ENCODE results near the gene NFKB1. TPM values are rescaled to one million over a fixed set of nuclear protein-coding genes. Genes with fewer than 3 reads are reported as not detected.

Gene NFKB1
- total RNA-seq, 1 donor from 2014 or later: 19.0 TPM

- Histone ChIP-seq H3K36me3 (ENCODE audit: control insufficient read depth, insufficient read depth, low read length) (no peaks in the 10 kb centered on the region), H3K4me3 (ENCODE audit: low read depth, low read length) (no peak overlapping the region), H3K27me3 (ENCODE audit: control insufficient read depth, insufficient read depth, low read length) (no peaks in the 10 kb centered on the region)
- no peak for TF ChIP-seq CTCF (IDR thresholded peaks at IDR 0.05; ENCODE audit: insufficient read depth, low read length, severe bottlenecking)
- no peak for DNase-seq (ENCODE audit: low read depth)
- no peak for FAIRE-seq
Observed at GRCh38 chr4:102506523-102506922, 5.4 kb downstream of the NFKB1 start.

- H3K36me3 ChIP-seq (ENCODE audit: control insufficient read depth, insufficient read depth, low read length): no peaks in the 10 kb centered on the region
- peak; percentile 48 for DNase-seq (ENCODE audit: low read depth)
- H3K27me3 ChIP-seq (ENCODE audit: control insufficient read depth, insufficient read depth, low read length): no peaks in the 10 kb centered on the region
- TF ChIP-seq CTCF (IDR thresholded peaks at IDR 0.05; ENCODE audit: insufficient read depth, low read length, severe bottlenecking): no peak
- FAIRE-seq: no peak
- no peak overlapping the region for H3K4me3 ChIP-seq (ENCODE audit: low read depth, low read length)
Observed at GRCh38 chr4:102511830-102512605, 10.9 kb downstream of the NFKB1 start.

GRCh38 chr4:102514298-102514964 lies 13.3 kb downstream of the NFKB1 start:
- DNase-seq (ENCODE audit: low read depth) (no peak), FAIRE-seq (no peak)
- Histone ChIP-seq H3K36me3 (ENCODE audit: control insufficient read depth, insufficient read depth, low read length) (no peaks in the 10 kb centered on the region), H3K27me3 (ENCODE audit: control insufficient read depth, insufficient read depth, low read length) (no peaks in the 10 kb centered on the region), H3K4me3 (ENCODE audit: low read depth, low read length) (no peak overlapping the region)
- TF ChIP-seq CTCF (IDR thresholded peaks at IDR 0.05; ENCODE audit: insufficient read depth, low read length, severe bottlenecking): no peak

- DNase-seq (ENCODE audit: low read depth) (no peak), FAIRE-seq (no peak)
- H3K4me3 ChIP-seq (ENCODE audit: low read depth, low read length): no peak overlapping the region
- no peaks in the 10 kb centered on the region for H3K27me3 ChIP-seq (ENCODE audit: control insufficient read depth, insufficient read depth, low read length)
- no peak for TF ChIP-seq CTCF (IDR thresholded peaks at IDR 0.05; ENCODE audit: insufficient read depth, low read length, severe bottlenecking)
- no peaks in the 10 kb centered on the region for H3K36me3 ChIP-seq (ENCODE audit: control insufficient read depth, insufficient read depth, low read length)
Observed at GRCh38 chr4:102517753-102518152, 16.6 kb downstream of the NFKB1 start.

- TF ChIP-seq CTCF (IDR thresholded peaks at IDR 0.05; ENCODE audit: insufficient read depth, low read length, severe bottlenecking): no peak
- FAIRE-seq: no peak
- H3K27me3 ChIP-seq (ENCODE audit: control insufficient read depth, insufficient read depth, low read length): no peaks in the 10 kb centered on the region
- no peaks in the 10 kb centered on the region for H3K36me3 ChIP-seq (ENCODE audit: control insufficient read depth, insufficient read depth, low read length)
- DNase-seq (ENCODE audit: low read depth): no peak
- H3K4me3 ChIP-seq (ENCODE audit: low read depth, low read length): no peak overlapping the region
Observed at GRCh38 chr4:102518703-102519131, 17.6 kb downstream of the NFKB1 start.

Data from bronchial epithelial cell (primary cell).